Mammary epithelial cell (primary cell): ENCODE data around the gene NFATC1.

ENCODE experiments used
- EZH2 ChIP-seq: IDR thresholded peaks from 2 replicates; pipeline ENCODE4 v1.6.1; 2012; ENCODE audit warnings: low read length, inconsistent platforms, borderline replicate concordance
- TF ChIP-seq, protein P1 (sequence below), 2 donors: IDR thresholded peaks in 1 of 2; conservative IDR thresholded peaks in 1 of 2; 2 replicates each; pipeline ENCODE4 v1.5.1; 2011 to 2012; ENCODE audit warnings: inconsistent platforms in 2 of 2, low read length in 2 of 2, mild to moderate bottlenecking in 2 of 2, control low read depth in 1 of 2, low read depth in 1 of 2; ENCODE audit not compliant: insufficient read depth in 1 of 2; ENCODE audit errors: extremely low read depth in 1 of 2

DNA sequence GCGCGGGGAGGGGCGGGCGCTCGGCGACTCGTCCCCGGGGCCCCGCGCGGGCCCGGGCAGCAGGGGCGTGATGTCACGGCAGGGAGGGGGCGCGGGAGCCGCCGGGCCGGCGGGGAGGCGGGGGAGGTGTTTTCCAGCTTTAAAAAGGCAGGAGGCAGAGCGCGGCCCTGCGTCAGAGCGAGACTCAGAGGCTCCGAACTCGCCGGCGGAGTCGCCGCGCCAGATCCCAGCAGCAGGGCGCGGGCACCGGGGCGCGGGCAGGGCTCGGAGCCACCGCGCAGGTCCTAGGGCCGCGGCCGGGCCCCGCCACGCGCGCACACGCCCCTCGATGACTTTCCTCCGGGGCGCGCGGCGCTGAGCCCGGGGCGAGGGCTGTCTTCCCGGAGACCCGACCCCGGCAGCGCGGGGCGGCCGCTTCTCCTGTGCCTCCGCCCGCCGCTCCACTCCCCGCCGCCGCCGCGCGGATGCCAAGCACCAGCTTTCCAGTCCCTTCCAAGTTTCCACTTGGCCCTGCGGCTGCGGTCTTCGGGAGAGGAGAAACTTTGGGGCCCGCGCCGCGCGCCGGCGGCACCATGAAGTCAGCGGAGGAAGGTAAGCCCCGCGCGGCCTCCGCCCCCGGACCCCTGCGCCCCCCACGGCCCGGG is at the start of gene NFATC1:
- TF ChIP-seq, protein P1, sequence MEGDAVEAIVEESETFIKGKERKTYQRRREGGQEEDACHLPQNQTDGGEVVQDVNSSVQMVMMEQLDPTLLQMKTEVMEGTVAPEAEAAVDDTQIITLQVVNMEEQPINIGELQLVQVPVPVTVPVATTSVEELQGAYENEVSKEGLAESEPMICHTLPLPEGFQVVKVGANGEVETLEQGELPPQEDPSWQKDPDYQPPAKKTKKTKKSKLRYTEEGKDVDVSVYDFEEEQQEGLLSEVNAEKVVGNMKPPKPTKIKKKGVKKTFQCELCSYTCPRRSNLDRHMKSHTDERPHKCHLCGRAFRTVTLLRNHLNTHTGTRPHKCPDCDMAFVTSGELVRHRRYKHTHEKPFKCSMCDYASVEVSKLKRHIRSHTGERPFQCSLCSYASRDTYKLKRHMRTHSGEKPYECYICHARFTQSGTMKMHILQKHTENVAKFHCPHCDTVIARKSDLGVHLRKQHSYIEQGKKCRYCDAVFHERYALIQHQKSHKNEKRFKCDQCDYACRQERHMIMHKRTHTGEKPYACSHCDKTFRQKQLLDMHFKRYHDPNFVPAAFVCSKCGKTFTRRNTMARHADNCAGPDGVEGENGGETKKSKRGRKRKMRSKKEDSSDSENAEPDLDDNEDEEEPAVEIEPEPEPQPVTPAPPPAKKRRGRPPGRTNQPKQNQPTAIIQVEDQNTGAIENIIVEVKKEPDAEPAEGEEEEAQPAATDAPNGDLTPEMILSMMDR (conservative IDR thresholded peaks at IDR 0.05 in 1 of 2, IDR thresholded peaks at IDR 0.05 in 1 of 2; ENCODE audit: extremely low read depth in 1 of 2, insufficient read depth in 1 of 2, low read depth in 1 of 2, low read length in 2 of 2), result no peak
- TF ChIP-seq EZH2, result no peak
